Fibroblast of skin of right quadriceps (primary cell): Measurements from ENCODE around the gene DGCR8.

ENCODE experiments used
- DNase-seq: peaks from one replicate; pipeline ENCODE4 v3.0.0-alpha.2; 2013

Gene DGCR8

GRCh38 chr22:20068640-20069039 lies 11.4 kb upstream of the DGCR8 start:
- no peak for DNase-seq

- no peak for DNase-seq
Measured at GRCh38 chr22:20069331-20070042, 10.6 kb upstream of the DGCR8 start.

- no peak for DNase-seq
Measured at GRCh38 chr22:20071524-20071972, 8.5 kb upstream of the DGCR8 start.

- no peak for DNase-seq
Measured at GRCh38 chr22:20076627-20077172, 3.3 kb upstream of the DGCR8 start.

- DNase-seq = peak; percentile 56
Measured at GRCh38 chr22:20080445-20080775, 369 bp downstream of the DGCR8 start.

- DNase-seq = peak; percentile 59
Measured at GRCh38 chr22:20080776-20081654, 974 bp downstream of the DGCR8 start.

- no peak for DNase-seq
Measured at GRCh38 chr22:20083157-20083890, 3.3 kb downstream of the DGCR8 start.

GRCh38 chr22:20083891-20084546 lies 4.0 kb downstream of the DGCR8 start:
- DNase-seq = no peak

- DNase-seq = no peak
Measured at GRCh38 chr22:20084547-20085413, 4.7 kb downstream of the DGCR8 start.

GRCh38 chr22:20085651-20086050 lies 5.6 kb downstream of the DGCR8 start:
- no peak for DNase-seq

- DNase-seq = no peak
Measured at GRCh38 chr22:20086101-20086599, 6.1 kb downstream of the DGCR8 start.

- no peak for DNase-seq
Measured at GRCh38 chr22:20086763-20087162, 6.7 kb downstream of the DGCR8 start.

GRCh38 chr22:20087319-20088262 lies 7.5 kb downstream of the DGCR8 start:
- no peak for DNase-seq

GRCh38 chr22:20088263-20088648 lies 8.2 kb downstream of the DGCR8 start:
- DNase-seq = no peak

- no peak for DNase-seq
Measured at GRCh38 chr22:20089226-20089976, 9.4 kb downstream of the DGCR8 start.

GRCh38 chr22:20089977-20090729 lies 10.1 kb downstream of the DGCR8 start:
- DNase-seq = no peak

- no peak for DNase-seq
Measured at GRCh38 chr22:20090730-20091240, 10.7 kb downstream of the DGCR8 start.

GRCh38 chr22:20091690-20092476 lies 11.8 kb downstream of the DGCR8 start:
- DNase-seq = no peak
